ENCODE results near the gene PRKN.

Gene PRKN

DNA sequence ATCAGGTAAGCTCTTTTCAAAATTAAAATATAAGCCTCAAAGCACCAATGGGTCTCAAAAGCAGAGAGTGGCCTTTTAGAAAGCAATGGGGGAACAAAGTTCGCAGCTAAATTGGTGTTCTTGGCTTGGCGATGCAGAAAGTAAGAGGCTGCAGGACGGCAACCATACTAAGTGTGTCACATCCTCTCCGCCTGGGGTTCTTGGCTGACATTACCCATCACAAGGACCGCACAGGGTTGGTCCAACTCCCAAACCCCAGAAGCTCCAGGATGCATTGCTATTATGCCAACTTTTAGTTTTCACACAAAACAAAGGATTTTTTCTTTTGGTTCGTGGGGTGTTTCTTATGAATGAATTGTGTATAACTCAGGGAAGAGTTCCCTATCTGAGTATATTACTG, 124.8 kb downstream of the PRKN start:
- Histone ChIP-seq H2AFZ (ENCODE audit: low read depth, low read length) (no peak overlapping the region), H3K9ac (ENCODE audit: low read length) (no peak overlapping the region), H3K9me3 (ENCODE audit: insufficient read depth, low read length) (no peaks in the 10 kb centered on the region), H3K27ac (ENCODE audit: low read length) (no peak overlapping the region), H3K4me1 (ENCODE audit: low read length) (no peaks in the 10 kb centered on the region), H3K79me2 (ENCODE audit: low read length) (no peaks in the 10 kb centered on the region), H3K4me2 (ENCODE audit: low read length) (no peak overlapping the region), H4K20me1 (ENCODE audit: insufficient read depth, low read length) (no peaks in the 10 kb centered on the region), H3K27me3 (ENCODE audit: low read depth, low read length) (no peaks in the 10 kb centered on the region), H3K36me3 (replicated peaks; ENCODE audit: low read depth, low read length) (no peaks in the 10 kb centered on the region), H3K4me3 (ENCODE audit: low read length) (no peak overlapping the region)
- TF ChIP-seq, protein P1, sequence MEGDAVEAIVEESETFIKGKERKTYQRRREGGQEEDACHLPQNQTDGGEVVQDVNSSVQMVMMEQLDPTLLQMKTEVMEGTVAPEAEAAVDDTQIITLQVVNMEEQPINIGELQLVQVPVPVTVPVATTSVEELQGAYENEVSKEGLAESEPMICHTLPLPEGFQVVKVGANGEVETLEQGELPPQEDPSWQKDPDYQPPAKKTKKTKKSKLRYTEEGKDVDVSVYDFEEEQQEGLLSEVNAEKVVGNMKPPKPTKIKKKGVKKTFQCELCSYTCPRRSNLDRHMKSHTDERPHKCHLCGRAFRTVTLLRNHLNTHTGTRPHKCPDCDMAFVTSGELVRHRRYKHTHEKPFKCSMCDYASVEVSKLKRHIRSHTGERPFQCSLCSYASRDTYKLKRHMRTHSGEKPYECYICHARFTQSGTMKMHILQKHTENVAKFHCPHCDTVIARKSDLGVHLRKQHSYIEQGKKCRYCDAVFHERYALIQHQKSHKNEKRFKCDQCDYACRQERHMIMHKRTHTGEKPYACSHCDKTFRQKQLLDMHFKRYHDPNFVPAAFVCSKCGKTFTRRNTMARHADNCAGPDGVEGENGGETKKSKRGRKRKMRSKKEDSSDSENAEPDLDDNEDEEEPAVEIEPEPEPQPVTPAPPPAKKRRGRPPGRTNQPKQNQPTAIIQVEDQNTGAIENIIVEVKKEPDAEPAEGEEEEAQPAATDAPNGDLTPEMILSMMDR (IDR thresholded peaks at IDR 0.05; ENCODE audit: low read depth, low read length) = no peak
- no peak for TF ChIP-seq EZH2phosphoT487 (IDR thresholded peaks at IDR 0.05; ENCODE audit: low read depth)

DNA sequence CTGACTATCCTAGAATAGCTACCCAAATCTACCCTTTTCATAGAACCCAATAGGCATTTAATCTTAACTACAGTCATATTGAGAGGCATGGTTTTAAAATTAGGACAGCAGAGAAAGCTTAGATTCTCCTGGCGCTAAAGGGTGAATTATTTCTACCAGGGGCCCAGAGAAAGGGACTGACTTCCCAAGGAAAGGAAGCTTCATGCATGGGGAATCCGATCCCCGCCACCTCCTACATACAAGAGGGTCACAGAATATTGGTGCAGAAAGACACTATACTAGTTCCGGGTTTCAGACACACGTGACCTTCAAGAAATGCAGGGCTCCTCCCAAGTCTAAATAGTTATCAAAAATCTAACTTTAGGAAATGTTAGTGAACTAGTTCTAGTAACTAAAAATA, 130.9 kb downstream of the PRKN start:
- H3K4me2 ChIP-seq (ENCODE audit: low read length) = no peak overlapping the region
- no peak overlapping the region for H3K9ac ChIP-seq (ENCODE audit: low read length)
- no peaks in the 10 kb centered on the region for H4K20me1 ChIP-seq (ENCODE audit: insufficient read depth, low read length)
- no peaks in the 10 kb centered on the region for H3K9me3 ChIP-seq (ENCODE audit: insufficient read depth, low read length)
- H3K4me1 ChIP-seq (ENCODE audit: low read length) = no peaks in the 10 kb centered on the region
- H3K79me2 ChIP-seq (ENCODE audit: low read length) = no peaks in the 10 kb centered on the region
- H3K4me3 ChIP-seq (ENCODE audit: low read length) = no peak overlapping the region
- no peak overlapping the region for H2AFZ ChIP-seq (ENCODE audit: low read depth, low read length)
- H3K36me3 ChIP-seq (replicated peaks; ENCODE audit: low read depth, low read length) = no peaks in the 10 kb centered on the region
- TF ChIP-seq, protein P1 (IDR thresholded peaks at IDR 0.05; ENCODE audit: low read depth, low read length) = no peak
- no peak for TF ChIP-seq EZH2phosphoT487 (IDR thresholded peaks at IDR 0.05; ENCODE audit: low read depth)
- H3K27me3 ChIP-seq (ENCODE audit: low read depth, low read length) = no peaks in the 10 kb centered on the region
- no peak overlapping the region for H3K27ac ChIP-seq (ENCODE audit: low read length)

DNA sequence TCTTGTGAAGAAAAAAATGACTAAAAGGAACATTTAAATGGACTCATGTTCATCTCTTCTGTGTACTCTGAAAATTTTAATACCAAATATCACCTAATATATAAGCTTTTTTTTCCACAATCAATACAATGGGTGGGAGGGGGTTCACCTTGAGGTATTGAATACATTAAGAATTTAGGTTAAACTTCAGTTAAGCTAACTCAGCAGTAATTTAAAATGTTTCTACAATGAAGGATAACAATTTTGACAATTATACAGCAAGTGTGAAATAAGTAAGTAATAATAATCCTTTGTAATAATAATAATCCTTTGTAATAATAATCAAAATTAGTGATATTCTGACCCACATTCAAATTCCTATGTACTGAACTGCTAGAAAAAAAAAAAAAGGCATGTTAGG, 136.0 kb downstream of the PRKN start:
- TF ChIP-seq EZH2phosphoT487 (IDR thresholded peaks at IDR 0.05; ENCODE audit: low read depth) = no peak
- TF ChIP-seq, protein P1 (IDR thresholded peaks at IDR 0.05; ENCODE audit: low read depth, low read length) = no peak
- Histone ChIP-seq H3K9me3 (ENCODE audit: insufficient read depth, low read length) (no peaks in the 10 kb centered on the region), H3K79me2 (ENCODE audit: low read length) (no peaks in the 10 kb centered on the region), H2AFZ (ENCODE audit: low read depth, low read length) (no peak overlapping the region), H3K9ac (ENCODE audit: low read length) (no peak overlapping the region), H4K20me1 (ENCODE audit: insufficient read depth, low read length) (no peaks in the 10 kb centered on the region), H3K4me3 (ENCODE audit: low read length) (no peak overlapping the region), H3K36me3 (replicated peaks; ENCODE audit: low read depth, low read length) (no peaks in the 10 kb centered on the region), H3K27me3 (ENCODE audit: low read depth, low read length) (no peaks in the 10 kb centered on the region), H3K4me2 (ENCODE audit: low read length) (no peak overlapping the region), H3K4me1 (ENCODE audit: low read length) (no peaks in the 10 kb centered on the region), H3K27ac (ENCODE audit: low read length) (no peak overlapping the region)

DNA sequence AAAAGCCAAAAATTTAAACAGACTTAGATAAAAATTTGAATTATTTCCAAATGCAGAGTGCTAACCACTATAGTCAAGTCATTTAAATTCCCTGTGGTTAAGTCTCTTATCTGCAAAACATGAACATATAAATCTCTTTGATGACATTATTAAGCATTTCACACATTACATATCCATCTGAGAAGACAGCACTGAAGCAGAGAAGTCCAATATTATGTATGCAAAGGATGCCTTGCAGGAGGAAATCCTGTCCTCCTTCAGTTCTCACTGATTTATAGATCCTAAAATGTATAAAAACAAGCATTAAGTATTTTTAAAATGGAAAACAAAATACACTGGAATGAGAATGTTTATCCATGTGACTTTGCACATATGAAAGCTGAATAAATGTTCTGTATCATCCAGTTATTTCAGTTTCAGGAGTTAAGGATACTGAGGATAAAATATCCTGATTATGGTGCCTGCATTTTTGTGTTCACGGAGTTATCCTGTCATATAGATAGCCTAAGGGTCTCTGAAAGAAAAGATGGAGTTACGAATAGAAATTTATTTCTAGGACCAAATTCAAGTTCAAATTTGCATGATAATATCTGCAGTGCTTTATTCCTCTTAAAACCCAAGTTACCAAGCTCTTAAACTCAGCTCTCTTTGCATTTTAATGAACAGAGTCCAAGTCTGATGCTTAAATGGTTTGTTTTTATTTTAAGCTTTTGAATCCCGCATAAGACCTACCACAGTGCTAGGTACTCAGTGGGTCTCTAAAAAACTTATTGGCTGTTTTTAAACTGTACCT, 145.4 kb downstream of the PRKN start:
- no peaks in the 10 kb centered on the region for H3K36me3 ChIP-seq (replicated peaks; ENCODE audit: low read depth, low read length)
- no peak overlapping the region for H2AFZ ChIP-seq (ENCODE audit: low read depth, low read length)
- H3K27ac ChIP-seq (ENCODE audit: low read length) = no peak overlapping the region
- H3K27me3 ChIP-seq (ENCODE audit: low read depth, low read length) = no peaks in the 10 kb centered on the region
- H4K20me1 ChIP-seq (ENCODE audit: insufficient read depth, low read length) = no peaks in the 10 kb centered on the region
- H3K9me3 ChIP-seq (ENCODE audit: insufficient read depth, low read length) = no peaks in the 10 kb centered on the region
- H3K9ac ChIP-seq (ENCODE audit: low read length) = no peak overlapping the region
- H3K4me3 ChIP-seq (ENCODE audit: low read length) = no peak overlapping the region
- no peaks in the 10 kb centered on the region for H3K79me2 ChIP-seq (ENCODE audit: low read length)
- TF ChIP-seq, protein P1 (IDR thresholded peaks at IDR 0.05; ENCODE audit: low read depth, low read length) = no peak
- no peak for TF ChIP-seq EZH2phosphoT487 (IDR thresholded peaks at IDR 0.05; ENCODE audit: low read depth)
- H3K4me1 ChIP-seq (ENCODE audit: low read length) = no peaks in the 10 kb centered on the region
- H3K4me2 ChIP-seq (ENCODE audit: low read length) = no peak overlapping the region

Measured in OCI-LY3 (cell line).